ENCODE data around the gene MISP.

Gene MISP

DNA sequence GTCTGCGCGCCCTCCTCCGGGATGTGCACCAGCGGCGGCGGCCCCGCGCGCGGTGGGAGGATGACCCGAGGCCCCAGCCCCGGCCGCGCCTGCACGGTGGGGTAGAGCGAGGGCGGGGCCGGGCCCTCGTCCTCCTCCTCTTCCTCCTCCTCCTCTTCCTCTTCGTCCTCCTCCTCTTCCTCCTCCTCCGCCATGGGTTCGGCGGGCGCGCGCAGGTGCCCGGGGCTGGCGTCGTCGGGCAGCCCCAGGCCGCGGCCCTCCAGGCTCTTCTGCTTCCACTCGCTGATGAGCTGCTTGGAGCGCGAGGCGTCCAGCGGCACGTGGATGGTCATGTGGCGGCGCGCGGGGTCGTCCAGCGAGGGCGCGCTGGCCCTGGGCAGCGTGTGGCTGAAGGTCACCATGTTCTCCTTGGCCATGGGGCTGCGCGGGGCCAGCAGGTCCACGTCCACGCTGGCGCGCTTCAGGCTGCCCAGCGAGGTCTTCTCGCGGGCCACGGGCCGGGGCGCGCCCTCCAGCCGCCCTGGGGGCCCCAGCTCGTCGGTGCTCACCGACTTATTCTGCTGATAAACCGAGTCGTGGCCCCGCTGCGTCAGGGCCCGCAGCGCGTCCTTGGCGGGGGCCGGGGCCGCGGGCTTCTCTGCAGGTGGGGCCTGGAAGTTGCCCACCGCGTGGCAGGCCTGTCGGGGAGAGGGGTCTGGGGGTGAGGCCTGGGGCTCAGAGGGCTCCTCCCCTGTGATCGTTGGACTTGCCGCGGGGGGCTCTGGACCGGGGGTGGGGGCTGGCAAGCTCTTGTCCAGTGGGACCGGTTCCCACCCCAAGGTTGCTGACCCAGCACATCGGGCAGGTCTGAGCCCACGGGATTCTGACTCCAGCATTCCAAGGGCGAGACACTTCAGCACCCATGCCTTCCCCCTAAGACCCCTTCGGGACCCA lies 62.6 kb downstream of the MISP start:
- H3K36me3 ChIP-seq (ENCODE audit: control insufficient read depth in 2 of 2, insufficient read depth in 2 of 2, low read length in 2 of 2): peaks cover 5 to 19% of the 10 kb centered on the region in 2 donors
- no peaks in the 10 kb centered on the region for H3K9me3 ChIP-seq (ENCODE audit: control insufficient read depth in 2 of 2, low read length in 2 of 2)
- no peaks in the 10 kb centered on the region for H3K4me1 ChIP-seq (ENCODE audit: control insufficient read depth, insufficient read depth, low read length)

More for the DNA sequence above, 62.6 kb downstream of the MISP start:
- Histone ChIP-seq H3K27ac (ENCODE audit: low read length) (no peak overlapping the region), H3K9ac (ENCODE audit: low read length in 2 of 2) (no peak overlapping the region), H3K27me3 (ENCODE audit: control insufficient read depth in 1 of 2, insufficient read depth in 2 of 2, low read length in 2 of 2) (no peaks in the 10 kb centered on the region), H3K4me3 (ENCODE audit: low read length in 2 of 2) (no peak overlapping the region)
